SIG-M5 treated with dmso at 0.1 percent for 504 hours (cell line): Measurements from ENCODE around the gene C2orf76.
"Not testable (repeated sequence)": the region's sequence is repeated elsewhere in the genome, so short reads cannot be mapped to it uniquely, and the experiment has no call there.

Experiments
- DNase-seq: peaks from one replicate; lab custom pipeline; 2025; ENCODE audit not compliant: unreplicated experiment; lab: John Stamatoyannopoulos, UW

The C2orf76 gene

GRCh38 chr2:119366649-119367471 lies at the start of gene C2orf76, which contains the start of gene DBI:
Gene C2orf76, minus strand, starts transcription at chr2:119366834. Its CDS starts 26,875 bp downstream, at chr2:119339959.
Gene DBI, plus strand, starts transcription at chr2:119366977. Its CDS starts 75 bp downstream, at chr2:119367052.
- peak; percentile 97 for DNase-seq

- no peak for DNase-seq
Measured at GRCh38 chr2:119415630-119416029, 49.0 kb upstream of the C2orf76 start.

- DNase-seq = no peak
Measured at GRCh38 chr2:119414894-119415293, 48.3 kb upstream of the C2orf76 start.

GRCh38 chr2:119409506-119409905 lies 42.9 kb upstream of the C2orf76 start:
- no peak for DNase-seq

- no peak for DNase-seq
Measured at GRCh38 chr2:119408221-119408619, 41.6 kb upstream of the C2orf76 start.

- DNase-seq = peak; percentile 43
Measured at GRCh38 chr2:119407430-119408220, 41.0 kb upstream of the C2orf76 start.

GRCh38 chr2:119405151-119405550 lies 38.5 kb upstream of the C2orf76 start:
- DNase-seq = no peak

GRCh38 chr2:119403618-119404017 lies 37.0 kb upstream of the C2orf76 start:
- not testable (repeated sequence) for DNase-seq

GRCh38 chr2:119402645-119403560 lies 36.3 kb upstream of the C2orf76 start:
- DNase-seq = peak; percentile 54

- DNase-seq = no peak
Measured at GRCh38 chr2:119402106-119402505, 35.5 kb upstream of the C2orf76 start.

GRCh38 chr2:119397196-119397595 lies 30.6 kb upstream of the C2orf76 start:
- no peak for DNase-seq

- DNase-seq = no peak
Measured at GRCh38 chr2:119393971-119394748, 27.5 kb upstream of the C2orf76 start.

GRCh38 chr2:119389615-119390306 lies 23.1 kb upstream of the C2orf76 start:
- no peak for DNase-seq

GRCh38 chr2:119387381-119388129 lies 20.9 kb upstream of the C2orf76 start:
- peak; percentile 72 for DNase-seq

- no peak for DNase-seq
Measured at GRCh38 chr2:119385466-119385865, 18.8 kb upstream of the C2orf76 start.

- DNase-seq = no peak
Measured at GRCh38 chr2:119384971-119385370, 18.3 kb upstream of the C2orf76 start.

GRCh38 chr2:119383410-119384140 lies 16.9 kb upstream of the C2orf76 start:
- DNase-seq = no peak

- no peak for DNase-seq
Measured at GRCh38 chr2:119378566-119378965, 11.9 kb upstream of the C2orf76 start.
